Keratinocyte (primary cell): ENCODE data around the gene OLIG1. TPM values are rescaled to one million over a fixed set of nuclear protein-coding genes. Genes with fewer than 3 reads are reported as not detected.

Experiments
- DNase-seq: peaks from one replicate; pipeline ENCODE4 v3.0.0-alpha.2; 2011; ENCODE audit warnings: low read depth, missing footprints, low spot score
- FAIRE-seq: peaks from 2 replicates; lab custom pipeline; 2011; peaks lifted over from hg19 to GRCh38; lab: Jason Lieb, UNC
- H2AFZ ChIP-seq: 2 replicates; pipeline ENCODE4 v1.6.0; 2012; ENCODE audit warnings: low read length, control low read depth, inconsistent platforms; ENCODE audit not compliant: control insufficient read depth
- H3K27ac ChIP-seq: 2 replicates; pipeline ENCODE4 v1.5.1; 2011; ENCODE audit warnings: low read length; ENCODE audit not compliant: control insufficient read depth, insufficient read depth
- H3K27me3 ChIP-seq: 3 replicates; pipeline ENCODE4 v1.6.0; 2011; ENCODE audit warnings: low read length; ENCODE audit not compliant: control insufficient read depth, insufficient read depth; ENCODE audit errors: extremely low read depth
- H3K36me3 ChIP-seq, 2 experiments: 2 replicates in 1 of 2; 3 replicates in 1 of 2; pipeline ENCODE4 v1.5.1; 2011; ENCODE audit warnings: low read length in 2 of 2, mild to moderate bottlenecking in 1 of 2; ENCODE audit not compliant: control insufficient read depth in 2 of 2, insufficient read depth in 2 of 2; ENCODE audit errors: extremely low read depth in 1 of 2
- H3K4me1 ChIP-seq: 3 replicates; pipeline ENCODE4 v1.5.1; 2011; ENCODE audit warnings: low read length; ENCODE audit not compliant: control insufficient read depth, insufficient read depth; ENCODE audit errors: extremely low read depth
- H3K4me2 ChIP-seq: 3 replicates; pipeline ENCODE4 v1.6.0; 2011; ENCODE audit warnings: low read depth, low read length; ENCODE audit not compliant: control insufficient read depth, insufficient read depth; ENCODE audit errors: extremely low read depth
- H3K4me3 ChIP-seq, 3 experiments: fragments of 200-600 bp in 1 of 3; sonication (generic) in 1 of 3; 2 replicates in 2 of 3; 3 replicates in 1 of 3; pipeline ENCODE4 v1.5.1; 2011 to 2016; ENCODE audit warnings: low read length in 3 of 3, mild to moderate bottlenecking in 3 of 3, control low read depth in 2 of 3, inconsistent platforms in 1 of 3, low read depth in 1 of 3, mixed read lengths in 1 of 3, mixed run types in 1 of 3, moderate library complexity in 1 of 3; ENCODE audit not compliant: control insufficient read depth in 2 of 3, insufficient read depth in 2 of 3; ENCODE audit errors: extremely low read depth in 1 of 3
- H3K79me2 ChIP-seq: 2 replicates; pipeline ENCODE4 v1.6.0; 2012; ENCODE audit warnings: low read length; ENCODE audit not compliant: control insufficient read depth, insufficient read depth
- H3K9ac ChIP-seq: 3 replicates; pipeline ENCODE4 v1.6.0; 2011; ENCODE audit warnings: low read length; ENCODE audit not compliant: control insufficient read depth, insufficient read depth; ENCODE audit errors: extremely low read depth
- H3K9me1 ChIP-seq: 3 replicates; pipeline ENCODE4 v1.6.0; 2011; ENCODE audit warnings: low read length; ENCODE audit not compliant: control insufficient read depth, insufficient read depth; ENCODE audit errors: extremely low read depth
- H3K9me3 ChIP-seq: 2 replicates; pipeline ENCODE4 v1.5.1; 2012; ENCODE audit warnings: low read depth, low read length; ENCODE audit not compliant: control insufficient read depth
- H4K20me1 ChIP-seq: 3 replicates; pipeline ENCODE4 v1.6.0; 2011; ENCODE audit warnings: low read length; ENCODE audit not compliant: control insufficient read depth, insufficient read depth; ENCODE audit errors: extremely low read depth
- EZH2 ChIP-seq: IDR thresholded peaks from one replicate; pipeline ENCODE4 v1.6.1; 2012; ENCODE audit warnings: inconsistent platforms, mild to moderate bottlenecking, low read length, moderate library complexity
- dilution Hi-C: fragments of 300-500 bp; cut with MboI; formaldehyde crosslinking; loops from one replicate; pipeline ENCODE4 v1.7.0; 2020; ENCODE audit warnings: low sequenced_read_pairs; ENCODE audit not compliant: extremely low pct_ligation_motif_present
- polyA plus RNA-seq, 5 experiments: library from polyadenylated mRNA; depleted of rRNA in 3 of 5; stranded (reverse) in 3 of 5; stranded (forward) in 1 of 5; unstranded in 1 of 5; fragments of >200 nt; gene quantifications; 1 replicate in 1 of 5; 2 replicates in 3 of 5; 3 replicates in 1 of 5; pipeline versions ENCODE4 v1.2.1 to v1.2.3, GENCODE V29; 2011 to 2012; ENCODE audit warnings: missing spikeins in 2 of 5, low read depth in 1 of 5, low replicate concordance in 1 of 5
- TF ChIP-seq, protein P1 (sequence below), 3 experiments: IDR thresholded peaks in 1 of 3; conservative IDR thresholded peaks in 1 of 3; optimal IDR thresholded peaks in 1 of 3; 2 replicates in 2 of 3; 3 replicates in 1 of 3; pipeline versions ENCODE3 to v1.5.1; 2011; ENCODE audit warnings: low read length in 3 of 3, mild to moderate bottlenecking in 3 of 3, moderate library complexity in 2 of 3, control low read depth in 1 of 3, inconsistent platforms in 1 of 3; ENCODE audit not compliant: insufficient read depth in 2 of 3; ENCODE audit errors: extremely low read depth in 1 of 3

The OLIG1 gene
- polyA plus RNA-seq, 1 donor (not counting 4 experiments of a cell fraction or from before 2014, with no cell fraction given) = not detected

DNA sequence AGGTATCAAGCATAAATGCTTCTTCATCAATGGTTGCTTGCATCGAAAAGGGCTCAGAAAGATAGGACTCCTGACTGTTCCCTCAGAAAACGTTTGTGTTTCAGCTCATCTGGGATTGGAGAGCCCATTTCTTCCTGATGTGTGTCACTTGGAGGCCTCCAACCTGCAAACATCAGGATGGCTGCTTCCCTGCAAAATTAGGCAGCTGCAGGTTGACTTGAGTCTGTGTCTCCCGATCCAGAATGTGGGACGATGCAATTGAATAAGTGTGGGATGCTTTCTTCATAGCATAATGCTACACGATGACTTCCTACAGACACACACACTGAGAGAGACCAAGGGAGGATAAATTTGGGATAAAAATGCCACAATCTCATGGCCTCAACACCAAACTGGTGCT, 42.2 kb downstream of the OLIG1 start:
- dilution Hi-C loops = no loop called here
- peaks cover 56% of the 10 kb centered on the region for H3K27me3 ChIP-seq

DNA sequence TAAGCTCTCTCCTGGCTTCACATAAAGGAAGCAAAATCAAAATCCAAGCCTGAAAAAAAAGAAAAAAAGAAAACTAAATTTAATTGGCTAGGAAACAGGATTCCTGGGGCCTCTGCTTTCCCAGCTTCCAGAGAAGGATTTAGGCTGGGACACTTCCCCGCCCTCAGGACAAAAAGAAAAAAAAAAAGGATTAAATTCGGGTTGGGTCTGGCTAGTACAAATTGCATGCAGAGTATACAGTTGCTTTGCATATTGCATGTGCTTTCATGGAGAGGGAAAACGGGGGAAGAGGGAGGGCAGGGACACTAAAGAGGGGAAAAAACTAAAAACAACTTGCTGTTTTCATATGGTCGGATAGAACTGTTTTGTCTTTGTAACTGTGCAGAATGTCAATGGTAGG, 42.7 kb downstream of the OLIG1 start:
- dilution Hi-C loops = no loop called here
- no peaks in the 10 kb centered on the region for H3K79me2 ChIP-seq
- H3K4me1 ChIP-seq = no peaks in the 10 kb centered on the region
- no peak for DNase-seq
- no peak for FAIRE-seq
- no peak overlapping the region for H3K9ac ChIP-seq
- no peak overlapping the region for H3K4me2 ChIP-seq
- H3K36me3 ChIP-seq = no peaks in the 10 kb centered on the region
- no peaks in the 10 kb centered on the region for H3K9me1 ChIP-seq
- H3K27ac ChIP-seq = no peak overlapping the region
- no peaks in the 10 kb centered on the region for H3K9me3 ChIP-seq
- no peak overlapping the region for H3K4me3 ChIP-seq
- no peak overlapping the region for H2AFZ ChIP-seq
- H4K20me1 ChIP-seq = no peaks in the 10 kb centered on the region
- TF ChIP-seq, protein P1, sequence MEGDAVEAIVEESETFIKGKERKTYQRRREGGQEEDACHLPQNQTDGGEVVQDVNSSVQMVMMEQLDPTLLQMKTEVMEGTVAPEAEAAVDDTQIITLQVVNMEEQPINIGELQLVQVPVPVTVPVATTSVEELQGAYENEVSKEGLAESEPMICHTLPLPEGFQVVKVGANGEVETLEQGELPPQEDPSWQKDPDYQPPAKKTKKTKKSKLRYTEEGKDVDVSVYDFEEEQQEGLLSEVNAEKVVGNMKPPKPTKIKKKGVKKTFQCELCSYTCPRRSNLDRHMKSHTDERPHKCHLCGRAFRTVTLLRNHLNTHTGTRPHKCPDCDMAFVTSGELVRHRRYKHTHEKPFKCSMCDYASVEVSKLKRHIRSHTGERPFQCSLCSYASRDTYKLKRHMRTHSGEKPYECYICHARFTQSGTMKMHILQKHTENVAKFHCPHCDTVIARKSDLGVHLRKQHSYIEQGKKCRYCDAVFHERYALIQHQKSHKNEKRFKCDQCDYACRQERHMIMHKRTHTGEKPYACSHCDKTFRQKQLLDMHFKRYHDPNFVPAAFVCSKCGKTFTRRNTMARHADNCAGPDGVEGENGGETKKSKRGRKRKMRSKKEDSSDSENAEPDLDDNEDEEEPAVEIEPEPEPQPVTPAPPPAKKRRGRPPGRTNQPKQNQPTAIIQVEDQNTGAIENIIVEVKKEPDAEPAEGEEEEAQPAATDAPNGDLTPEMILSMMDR (optimal IDR thresholded peaks at IDR 0.05 in 1 of 3, IDR thresholded peaks at IDR 0.05 in 1 of 3, conservative IDR thresholded peaks at IDR 0.05 in 1 of 3; ENCODE audit: extremely low read depth in 1 of 3, insufficient read depth in 2 of 3, low read length in 3 of 3) = no peak
- H3K27me3 ChIP-seq = peaks cover 56% of the 10 kb centered on the region

More for the DNA sequence above, 42.2 kb downstream of the OLIG1 start:
- Histone ChIP-seq H3K4me2 (no peak overlapping the region), H3K9ac (no peak overlapping the region), H4K20me1 (no peaks in the 10 kb centered on the region), H3K36me3 (no peaks in the 10 kb centered on the region), H3K9me1 (no peaks in the 10 kb centered on the region), H2AFZ (no peak overlapping the region), H3K27ac (no peak overlapping the region), H3K4me3 (no peak overlapping the region), H3K9me3 (no peaks in the 10 kb centered on the region), H3K4me1 (no peaks in the 10 kb centered on the region), H3K79me2 (no peaks in the 10 kb centered on the region)
- DNase-seq = no peak
- TF ChIP-seq, protein P1 (optimal IDR thresholded peaks at IDR 0.05 in 1 of 3, IDR thresholded peaks at IDR 0.05 in 1 of 3, conservative IDR thresholded peaks at IDR 0.05 in 1 of 3; ENCODE audit: extremely low read depth in 1 of 3, insufficient read depth in 2 of 3, low read length in 3 of 3) = no peak
- no peak for TF ChIP-seq EZH2
- FAIRE-seq = no peak
